PFSK-1 (cell line): Measurements from ENCODE around the gene GTF2H4.

Source experiments
- FOXP2 ChIP-seq: optimal IDR thresholded peaks from 2 replicates; pipeline ENCODE3; 2011; ENCODE audit warnings: borderline replicate concordance, control low read depth, inconsistent platforms; ENCODE audit not compliant: insufficient read depth; ENCODE audit errors: extremely low read length, extremely low read depth
- POLR2AphosphoS5 ChIP-seq: IDR thresholded peaks from 2 replicates; pipeline ENCODE4 v1.6.1; 2012; ENCODE audit warnings: low read depth, mild to moderate bottlenecking, control low read depth, low read length, moderate library complexity
- REST ChIP-seq, 2 experiments: IDR thresholded peaks; 2 replicates each; pipeline versions ENCODE4 v1.6.1 to v1.8.0; 2011 to 2012; ENCODE audit warnings: low read depth in 2 of 2, low read length in 2 of 2, control low read depth in 1 of 2, inconsistent platforms in 1 of 2, mild to moderate bottlenecking in 1 of 2, moderate library complexity in 1 of 2; ENCODE audit not compliant: insufficient read depth in 1 of 2
- SIN3A ChIP-seq: IDR thresholded peaks from 2 replicates; pipeline ENCODE4 v1.6.1; 2012; ENCODE audit warnings: mild to moderate bottlenecking, low read length, moderate library complexity, borderline replicate concordance; ENCODE audit not compliant: insufficient read depth
- TAF1 ChIP-seq: IDR thresholded peaks from 2 replicates; pipeline ENCODE4 v1.6.1; 2012; ENCODE audit warnings: low read length, control low read depth, borderline replicate concordance; ENCODE audit not compliant: insufficient read depth

Gene GTF2H4

GRCh38 chr6:30928677-30929076 is 20.7 kb downstream of the GTF2H4 start:
- TF ChIP-seq TAF1 (no peak), POLR2AphosphoS5 (no peak), SIN3A (no peak), FOXP2 (no peak), REST (IDR thresholded peaks at IDR 0.05; ENCODE audit: insufficient read depth in 1 of 2, low read depth in 2 of 2, low read length in 2 of 2) (no peak)

DNA sequence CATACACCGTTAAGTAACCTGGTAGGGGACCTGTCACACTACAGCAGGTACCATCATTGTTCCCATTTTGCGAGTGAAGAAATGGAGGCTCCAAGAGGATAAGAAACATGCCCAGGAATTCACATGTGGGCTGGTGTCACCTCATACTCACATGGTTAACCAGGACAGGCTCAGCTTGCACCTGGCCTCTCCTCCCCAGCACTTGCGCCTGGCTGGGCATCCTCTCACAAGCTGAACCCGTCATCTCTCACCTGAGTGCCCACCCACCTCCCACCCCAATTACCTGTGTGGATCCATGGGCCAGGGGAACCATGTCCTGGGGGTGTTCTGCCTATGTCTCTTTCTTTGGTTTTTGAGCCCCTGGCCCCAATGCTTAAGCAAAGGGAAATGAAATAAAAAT is 22.5 kb downstream of the GTF2H4 start:
- no peak for TF ChIP-seq SIN3A
- TF ChIP-seq POLR2AphosphoS5 = no peak
- no peak for TF ChIP-seq TAF1
- TF ChIP-seq FOXP2 = no peak
- no peak for TF ChIP-seq REST (IDR thresholded peaks at IDR 0.05; ENCODE audit: insufficient read depth in 1 of 2, low read depth in 2 of 2, low read length in 2 of 2)

DNA sequence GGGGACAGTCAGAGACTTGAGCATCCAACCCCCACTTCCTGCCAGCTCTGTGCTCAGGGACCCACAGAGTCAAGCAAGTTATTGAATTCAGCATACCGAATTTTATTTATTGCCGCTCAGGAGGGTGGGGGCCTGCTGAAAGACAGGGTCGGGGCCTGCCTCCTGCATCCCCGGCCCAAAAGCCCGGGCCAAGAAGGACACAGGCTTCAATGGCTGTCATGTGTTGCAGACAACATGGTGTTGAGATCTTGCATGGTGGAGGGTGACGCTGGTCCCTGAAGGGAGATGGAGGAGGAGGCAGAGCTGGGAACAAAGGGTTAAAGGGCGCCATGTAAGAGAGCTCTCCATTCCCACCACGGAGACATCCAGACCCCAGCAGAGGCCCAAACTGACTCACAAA is 23.3 kb downstream of the GTF2H4 start:
- TF ChIP-seq REST (IDR thresholded peaks at IDR 0.05; ENCODE audit: insufficient read depth in 1 of 2, low read depth in 2 of 2, low read length in 2 of 2) (no peak), FOXP2 (no peak), POLR2AphosphoS5 (no peak), SIN3A (no peak), TAF1 (no peak)

DNA sequence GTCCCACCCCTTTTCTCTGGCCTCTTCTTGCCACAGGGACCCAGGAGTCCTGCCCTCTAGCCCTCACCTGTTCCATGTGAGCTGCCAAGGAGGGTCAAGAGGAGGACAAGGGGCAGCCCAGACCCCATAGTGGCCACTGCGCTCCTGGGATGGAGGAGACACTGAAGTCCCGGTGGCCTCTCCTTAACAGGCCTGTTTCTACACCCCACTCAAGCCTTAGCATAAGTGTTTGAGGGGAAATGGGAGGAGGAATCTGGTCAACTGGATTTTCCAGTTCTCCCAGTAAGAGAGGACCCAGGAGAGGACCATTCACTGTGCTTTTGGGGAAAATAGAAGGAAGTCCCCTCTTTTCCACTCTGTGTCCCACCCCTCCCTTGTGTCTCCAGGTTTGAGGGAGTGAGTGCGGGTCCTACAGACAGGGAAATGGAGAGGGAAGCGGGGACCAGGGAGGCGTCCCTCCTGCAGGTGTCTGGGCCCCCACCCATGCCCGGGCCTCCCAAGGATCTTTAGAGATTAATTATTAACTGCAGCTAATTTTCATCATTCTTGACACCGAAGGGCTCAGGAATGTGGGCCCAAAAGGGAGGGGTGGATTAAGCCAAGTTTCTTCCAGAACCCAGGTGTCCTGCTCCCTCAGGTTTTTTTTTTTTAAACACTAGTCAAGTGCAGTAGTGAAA is 24.1 kb downstream of the GTF2H4 start, which contains the start of gene SFTA2:
Gene SFTA2 (minus strand): TSS at position 202 of the 677 bp plus-strand sequence. CDS start 74 bp downstream, at position 128.
- TF ChIP-seq SIN3A (no peak), REST (IDR thresholded peaks at IDR 0.05; ENCODE audit: insufficient read depth in 1 of 2, low read depth in 2 of 2, low read length in 2 of 2) (no peak), FOXP2 (no peak), POLR2AphosphoS5 (no peak), TAF1 (no peak)

- TF ChIP-seq TAF1 (no peak), REST (IDR thresholded peaks at IDR 0.05; ENCODE audit: insufficient read depth in 1 of 2, low read depth in 2 of 2, low read length in 2 of 2) (no peak), SIN3A (no peak), POLR2AphosphoS5 (no peak), FOXP2 (no peak)
Observed at GRCh38 chr6:30932665-30933365, 24.8 kb downstream of the GTF2H4 start.
